Kidney tubule cell (primary cell): ENCODE results near the gene FBXO7.

Source experiments
- DNase-seq: peaks from one replicate; pipeline ENCODE4 v3.0.0-alpha.2; 2018; ENCODE audit warnings: low spot score

FBXO7 gene

DNA sequence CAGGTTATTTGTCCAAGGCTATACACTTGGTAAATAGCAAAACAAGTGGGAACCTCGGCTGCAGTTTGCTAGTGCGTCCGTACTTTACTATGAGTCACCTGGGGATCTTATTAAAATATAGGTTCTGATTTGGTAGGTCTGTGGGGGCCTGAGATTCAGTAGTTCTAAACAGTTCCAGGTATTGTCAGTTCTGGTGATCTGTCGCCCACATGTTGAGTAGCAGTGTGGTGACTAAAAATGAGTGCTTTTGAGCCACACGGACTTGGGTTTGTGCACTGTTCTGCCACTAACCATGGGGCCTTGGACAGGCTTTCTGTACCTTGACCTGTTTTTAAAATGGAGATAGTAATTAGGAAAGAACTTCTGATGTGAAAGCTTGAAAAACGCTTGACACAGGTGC lies 15.7 kb downstream of the FBXO7 start:
- DNase-seq: no peak

DNA sequence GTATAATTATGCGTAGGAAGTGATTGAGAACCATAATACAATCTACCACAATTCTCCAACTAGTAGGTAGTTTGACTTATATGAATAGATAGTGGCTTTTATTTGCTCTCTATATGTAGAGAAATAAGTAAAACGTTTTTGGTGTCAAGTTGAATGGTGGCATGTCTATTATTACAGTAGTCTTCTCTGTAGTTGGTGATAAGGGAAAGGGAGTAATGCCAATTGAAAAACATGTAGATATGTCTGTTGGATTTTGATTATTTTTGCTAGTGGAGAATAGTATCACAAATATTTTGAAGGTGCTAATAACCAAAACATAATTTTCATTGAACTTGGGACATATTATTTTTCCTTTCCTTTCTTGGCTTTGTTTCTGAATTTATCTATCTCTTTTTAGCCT lies 17.5 kb downstream of the FBXO7 start:
- no peak for DNase-seq

DNA sequence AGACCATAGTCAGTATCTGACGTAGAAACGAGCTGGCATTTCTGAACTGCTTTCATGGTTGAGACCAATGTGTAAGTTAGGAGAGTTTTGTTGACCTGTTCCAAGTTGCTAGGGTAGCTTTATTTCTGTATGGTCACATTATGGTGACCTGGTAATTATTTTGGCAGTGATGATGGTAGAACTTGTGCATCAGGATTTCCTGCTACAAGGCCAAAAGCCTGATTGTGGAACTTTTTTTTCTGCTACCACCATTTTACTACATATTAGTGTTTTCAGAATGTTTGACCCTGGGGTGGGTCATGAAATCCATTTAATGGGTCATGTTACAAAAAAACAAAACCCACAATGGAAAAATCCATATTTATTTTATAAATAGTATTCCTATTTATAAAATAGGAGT lies 18.9 kb downstream of the FBXO7 start:
- no peak for DNase-seq

DNA sequence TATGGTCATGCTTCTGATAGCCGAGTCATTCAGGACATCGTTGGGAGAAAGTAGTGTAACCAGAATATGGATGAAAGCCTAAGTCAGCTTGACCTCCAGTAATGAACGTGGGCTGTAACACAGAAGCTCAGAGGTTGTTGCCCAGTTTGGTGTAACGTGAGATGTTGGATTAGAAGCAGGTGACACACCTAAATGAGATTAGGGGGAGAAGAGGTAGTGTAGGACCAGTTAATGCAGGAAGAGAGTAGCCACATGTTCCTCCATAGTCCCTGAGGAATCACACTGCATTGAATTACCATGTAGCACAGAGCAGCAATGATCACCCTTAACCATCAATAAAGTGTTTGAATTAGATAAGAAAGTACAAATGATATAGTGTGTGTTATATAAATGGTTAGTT lies 20.4 kb downstream of the FBXO7 start:
- no peak for DNase-seq

DNA sequence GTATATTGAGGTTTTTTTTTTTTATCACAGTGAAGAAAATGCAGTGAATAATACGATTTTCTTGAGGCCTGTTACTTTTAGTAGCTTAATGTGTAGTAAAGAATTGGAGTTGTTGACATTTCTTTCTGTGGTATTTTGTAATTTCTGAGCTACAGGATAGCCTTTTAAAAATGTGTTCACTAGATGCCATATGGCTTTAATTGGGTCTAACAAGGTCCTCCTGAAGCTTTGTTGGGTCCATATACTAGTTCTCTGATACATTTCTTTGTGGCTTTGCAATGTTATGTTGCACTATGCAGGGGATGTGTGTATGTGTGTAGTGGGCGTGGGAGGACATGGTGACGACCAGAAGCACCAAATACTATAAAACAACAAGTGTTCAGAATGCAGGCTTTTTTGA lies 25.1 kb downstream of the FBXO7 start:
- DNase-seq: no peak

DNA sequence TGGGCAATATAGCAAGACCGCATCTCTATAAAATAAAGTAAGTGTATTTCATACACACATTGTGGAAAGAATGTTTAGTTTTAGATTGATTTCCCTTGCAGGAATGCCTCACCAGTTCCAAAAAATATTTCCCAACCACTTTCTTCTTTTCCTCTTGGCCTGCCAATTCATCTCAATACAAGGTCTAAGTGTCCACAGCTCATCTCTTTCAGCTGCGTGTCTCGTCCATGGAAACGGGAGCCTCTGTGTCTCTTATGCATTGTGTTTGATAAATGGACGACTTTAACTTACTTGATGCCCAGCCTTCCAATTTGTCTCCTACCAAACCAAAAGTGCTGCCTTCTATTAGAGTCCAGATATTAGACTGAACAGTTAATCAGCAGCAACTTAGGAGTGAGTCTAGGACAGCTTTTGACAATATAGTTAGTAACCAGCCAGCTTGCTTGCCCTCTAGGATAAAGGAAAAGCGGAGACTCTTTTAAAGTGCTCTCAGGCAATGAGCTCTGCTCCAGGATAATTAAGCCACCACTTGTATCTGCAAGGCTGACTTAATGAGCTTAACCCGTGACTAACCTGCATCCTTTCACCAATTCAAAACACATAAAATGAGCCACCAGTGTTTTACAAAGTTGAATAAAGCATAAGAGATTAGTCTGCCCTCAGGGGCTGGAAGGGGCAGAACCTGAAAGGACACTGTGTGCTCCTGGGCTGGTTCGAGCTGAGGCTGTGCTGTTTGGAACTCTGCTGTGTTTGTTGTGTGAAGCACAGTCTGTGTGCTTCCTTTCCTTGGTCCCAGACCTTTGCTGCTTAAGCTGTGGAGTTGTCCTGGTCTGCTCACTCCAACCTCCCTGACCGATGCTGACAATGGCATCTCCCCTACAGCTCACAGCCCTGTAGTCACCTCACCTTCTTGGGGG lies 27.5 kb downstream of the FBXO7 start:
- DNase-seq: no peak

DNA sequence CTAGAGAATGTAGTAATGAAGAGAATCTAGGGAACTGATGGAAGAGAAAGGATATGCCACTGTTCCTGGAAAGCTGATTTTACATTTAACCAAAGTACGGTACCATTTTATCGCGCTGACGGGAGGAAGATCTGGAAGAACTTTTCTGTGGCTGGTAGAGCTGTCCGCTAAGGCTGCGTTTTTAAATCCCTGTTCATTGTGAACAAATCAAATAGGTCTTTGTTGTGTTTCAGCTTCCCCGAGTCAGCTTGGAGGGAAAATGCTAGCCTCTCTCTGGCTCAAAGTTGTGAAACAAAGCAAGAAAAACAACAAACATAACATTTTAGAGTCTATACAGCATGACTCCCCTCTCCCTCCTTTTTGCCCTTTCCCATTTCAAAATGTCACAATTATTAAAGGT lies 34.4 kb downstream of the FBXO7 start:
- no peak for DNase-seq

DNA sequence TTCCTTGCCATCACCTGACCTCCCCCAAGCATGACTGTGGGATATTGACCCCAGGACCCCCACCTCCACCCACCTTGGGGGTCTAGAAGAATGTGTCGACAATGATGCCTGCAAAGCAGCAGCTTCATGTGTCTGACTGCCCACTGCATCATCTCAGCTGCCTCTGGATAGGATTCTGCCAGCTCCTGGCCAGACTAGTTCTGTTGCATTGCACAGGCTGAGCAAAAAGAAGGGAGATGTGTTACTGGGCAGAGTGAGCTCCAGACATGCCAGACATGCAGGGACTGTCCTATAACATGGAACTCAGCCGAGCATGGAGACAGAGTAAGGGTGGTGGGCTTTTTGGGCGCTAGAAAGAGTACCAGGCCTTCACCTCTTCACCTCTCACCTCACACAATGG lies 36.7 kb downstream of the FBXO7 start:
- DNase-seq: no peak

DNA sequence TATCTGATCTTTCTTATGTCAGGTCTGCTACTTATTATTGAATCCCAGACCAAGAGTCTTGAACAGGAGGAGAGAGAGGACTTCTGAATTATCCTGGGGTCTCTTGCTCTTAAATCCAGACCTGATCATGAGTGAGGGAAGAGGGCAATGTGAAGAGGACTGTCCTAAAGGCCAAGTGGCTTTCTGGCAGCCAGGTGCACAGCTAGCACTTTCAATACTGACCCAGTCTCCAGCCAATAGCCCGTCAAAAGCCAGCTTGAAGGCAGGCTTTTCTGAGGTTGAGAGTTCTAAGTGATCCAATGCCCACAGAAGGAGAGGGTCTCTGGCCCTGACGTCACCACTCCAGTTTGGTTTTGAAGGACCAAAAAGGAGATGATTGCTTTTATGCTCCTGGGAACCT lies 37.2 kb downstream of the FBXO7 start:
- no peak for DNase-seq

DNA sequence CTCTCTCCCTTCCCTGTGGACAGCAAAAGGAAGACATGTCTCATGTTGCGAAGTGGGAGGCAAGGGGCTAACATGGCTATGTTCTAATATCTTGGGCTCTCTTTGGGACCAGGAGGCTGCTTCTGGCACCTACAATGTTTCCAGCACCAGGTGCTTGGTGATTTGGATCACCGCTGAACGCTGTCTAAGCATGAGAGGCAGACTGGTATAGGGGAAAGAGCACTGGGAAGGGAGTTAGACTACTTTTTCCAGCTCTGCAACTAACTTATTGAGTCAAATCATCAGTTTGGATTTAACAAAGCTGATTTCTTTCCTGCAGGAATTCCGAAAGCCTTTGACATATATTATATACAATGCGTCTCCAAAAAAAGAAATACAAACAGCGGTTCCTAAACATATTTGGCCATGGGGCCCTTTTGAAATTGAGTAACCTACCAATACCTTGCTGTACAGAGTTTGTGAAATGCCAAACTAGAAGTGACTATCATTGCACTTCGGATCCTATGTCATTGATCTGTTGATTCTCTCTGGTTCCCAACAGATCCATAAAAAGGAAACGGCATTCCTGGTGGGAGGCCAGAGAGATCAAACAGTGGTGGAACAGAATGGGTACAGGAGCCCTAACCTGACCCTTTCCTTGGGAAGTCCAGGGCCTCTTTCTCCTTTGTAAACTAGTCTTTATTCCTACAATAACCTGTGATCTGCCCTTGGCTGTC lies 37.8 kb downstream of the FBXO7 start:
- DNase-seq: no peak

DNA sequence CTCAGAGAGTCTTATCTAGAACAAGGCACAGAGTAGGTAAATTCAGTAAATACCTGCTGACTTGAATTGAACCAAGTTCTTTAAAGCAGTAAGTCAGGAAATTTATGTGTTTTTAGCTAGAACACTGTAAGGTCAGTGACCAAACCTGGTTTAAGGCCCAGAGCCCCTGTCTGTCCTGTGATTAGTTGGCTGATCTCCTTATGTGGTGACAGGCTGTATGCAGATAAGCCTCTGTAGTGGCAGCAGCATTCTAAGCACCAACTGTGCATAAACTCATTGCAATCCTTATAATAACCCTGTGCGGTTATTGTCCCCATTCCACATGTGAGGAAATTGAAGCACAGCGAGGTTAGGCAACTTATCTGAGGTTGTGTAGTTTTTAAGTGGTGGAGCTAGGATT lies 40.5 kb downstream of the FBXO7 start:
- DNase-seq: no peak

DNA sequence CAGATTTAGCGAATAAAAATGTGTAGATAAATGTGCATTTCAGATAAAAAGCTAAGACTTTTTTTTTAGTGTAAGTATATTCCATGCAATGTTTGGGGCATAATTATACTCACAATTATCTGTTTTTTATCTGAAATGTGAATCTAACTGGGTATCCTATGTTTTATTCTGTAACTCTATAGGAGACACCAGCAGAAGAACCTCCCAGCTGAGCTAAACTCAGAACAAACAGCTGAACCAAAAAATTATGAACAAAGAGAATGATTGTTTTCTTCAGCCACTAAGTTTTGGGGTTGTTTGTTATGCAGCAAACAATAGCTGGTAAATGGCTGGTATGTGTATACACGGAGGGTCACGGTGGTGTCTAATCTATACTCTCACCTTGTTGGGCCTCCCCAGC lies 42.9 kb downstream of the FBXO7 start:
- no peak for DNase-seq

DNA sequence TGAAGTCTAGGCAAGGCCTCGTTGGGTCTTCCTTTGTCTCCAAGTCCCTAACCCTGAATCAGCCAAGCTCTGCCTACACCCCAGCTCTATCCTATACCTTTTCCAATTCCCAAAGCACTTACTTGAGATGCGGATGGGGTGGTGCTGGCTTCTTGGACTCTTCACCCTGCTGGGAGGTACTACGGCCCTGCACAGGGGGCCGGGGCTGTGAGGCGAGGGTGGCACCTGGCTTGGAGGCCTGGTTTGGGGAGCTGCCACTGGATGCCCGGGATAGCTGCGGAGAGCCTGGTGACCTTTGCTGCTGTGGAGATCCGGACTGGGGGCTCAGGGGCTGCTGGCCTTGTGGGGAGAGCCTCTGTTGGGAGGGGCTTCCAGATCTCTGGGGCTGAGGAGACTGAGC lies 43.3 kb downstream of the FBXO7 start:
- no peak for DNase-seq

DNA sequence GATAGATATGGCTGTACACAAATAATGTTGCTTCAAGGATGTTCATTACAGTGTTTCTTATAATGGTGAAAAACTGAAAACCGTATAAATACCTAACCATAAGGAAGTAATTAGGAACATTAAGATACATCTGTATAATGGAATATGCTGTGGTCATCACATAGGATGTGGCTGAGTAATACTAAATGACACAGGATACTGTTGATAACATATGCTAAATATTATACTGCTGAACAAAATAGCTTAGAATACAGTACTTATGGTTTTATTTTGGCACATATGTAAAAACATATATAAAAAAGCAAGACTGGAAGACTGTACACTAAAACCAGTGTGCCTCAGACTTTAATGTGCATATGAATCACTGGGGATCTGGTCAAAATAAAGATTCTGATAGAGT lies 43.8 kb downstream of the FBXO7 start:
- no peak for DNase-seq

DNA sequence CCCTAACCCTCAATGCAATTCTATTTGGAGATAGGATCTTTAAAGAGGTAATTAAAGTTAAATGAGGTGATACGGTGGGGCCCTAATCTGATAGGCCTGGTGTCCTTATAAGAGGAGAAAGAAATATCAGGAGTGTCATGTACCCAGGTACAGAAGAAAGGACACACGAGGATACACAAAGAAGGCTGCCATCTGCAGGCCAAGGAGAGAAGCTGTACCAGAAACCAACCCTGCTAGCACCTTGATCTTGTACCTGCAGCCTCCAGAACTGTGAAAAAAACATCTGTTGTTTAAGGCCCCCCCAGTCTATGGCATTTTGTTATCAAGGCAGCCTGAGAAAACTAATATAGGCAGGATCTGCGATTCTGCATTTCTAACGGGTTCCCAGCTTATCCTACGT lies 44.2 kb downstream of the FBXO7 start:
- DNase-seq: no peak

DNA sequence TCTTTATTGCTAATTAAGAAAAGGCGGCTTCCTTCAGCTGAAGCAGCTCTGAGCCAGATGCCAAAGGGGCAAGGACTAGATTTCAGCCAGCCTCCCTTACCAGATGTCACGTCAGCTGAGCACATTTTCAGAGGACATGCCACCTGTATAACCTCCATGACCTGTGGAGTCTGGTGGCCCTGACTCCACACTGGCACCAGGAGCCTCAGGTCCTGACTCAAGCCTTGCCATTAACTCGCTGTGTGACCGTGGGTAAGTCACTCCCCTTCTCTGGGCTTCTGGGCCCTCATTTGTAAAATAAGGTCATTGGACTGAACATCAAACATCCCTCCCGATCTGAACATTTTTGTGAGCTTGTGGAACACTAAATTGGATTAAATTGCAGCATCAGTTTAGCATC lies 46.0 kb downstream of the FBXO7 start:
- no peak for DNase-seq

DNA sequence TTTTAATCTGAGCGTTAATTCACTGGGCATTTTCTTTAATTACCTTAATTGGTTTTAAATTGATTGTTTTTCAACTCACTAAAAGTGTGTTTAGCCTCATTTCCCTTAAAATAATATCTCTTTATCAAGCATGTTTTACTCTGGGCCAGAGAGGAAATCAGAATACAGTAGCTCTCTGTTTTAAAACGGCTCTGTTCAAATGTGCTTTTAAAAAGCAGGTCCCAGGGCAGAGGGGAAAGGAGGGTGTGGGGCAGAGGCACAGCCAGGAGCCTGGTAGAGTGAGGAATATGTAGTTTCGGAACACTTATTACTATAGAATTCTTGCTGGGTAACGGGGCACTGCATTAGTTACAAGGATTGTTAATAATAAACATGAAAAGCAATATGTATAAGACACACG lies 47.6 kb downstream of the FBXO7 start:
- no peak for DNase-seq

DNA sequence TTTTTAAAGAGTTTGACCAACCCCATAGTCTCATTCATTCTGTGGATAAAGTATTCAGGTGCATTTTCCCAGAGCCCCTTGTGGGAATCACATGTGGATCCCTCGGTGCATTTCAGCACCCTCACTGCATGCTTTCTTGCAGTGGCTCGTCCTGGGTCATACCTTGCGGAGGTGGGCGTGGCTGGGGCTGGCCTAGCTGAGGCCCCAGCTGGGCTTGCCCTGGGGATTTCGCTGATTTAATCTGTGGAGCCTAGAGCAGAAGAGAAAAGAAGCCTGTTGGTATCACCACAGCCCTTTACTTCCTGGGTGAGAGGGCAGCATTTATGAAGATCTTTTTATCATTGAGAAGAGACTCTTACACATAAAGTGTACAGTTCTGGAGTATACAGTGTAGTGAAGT lies 53.1 kb downstream of the FBXO7 start:
- no peak for DNase-seq

DNA sequence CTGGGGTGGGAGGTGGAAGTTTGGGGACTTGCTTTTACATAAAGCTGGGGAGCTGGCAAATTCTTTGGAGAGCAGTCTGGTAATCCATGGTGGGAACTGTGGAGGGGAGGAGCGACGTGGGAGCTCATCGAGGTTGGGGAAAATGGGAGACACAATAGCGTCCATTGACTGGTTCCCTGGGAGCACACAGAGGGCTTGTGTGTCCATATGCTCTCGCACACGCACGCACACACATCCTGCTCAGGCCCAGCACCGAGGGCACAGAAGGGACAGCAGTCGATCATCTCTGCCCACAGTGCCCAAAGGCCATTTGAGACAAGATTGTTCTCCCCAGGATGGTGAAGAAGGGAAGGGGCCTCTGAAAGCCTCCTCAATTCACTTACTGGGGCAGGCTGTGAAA lies 53.7 kb downstream of the FBXO7 start:
- no peak for DNase-seq

DNA sequence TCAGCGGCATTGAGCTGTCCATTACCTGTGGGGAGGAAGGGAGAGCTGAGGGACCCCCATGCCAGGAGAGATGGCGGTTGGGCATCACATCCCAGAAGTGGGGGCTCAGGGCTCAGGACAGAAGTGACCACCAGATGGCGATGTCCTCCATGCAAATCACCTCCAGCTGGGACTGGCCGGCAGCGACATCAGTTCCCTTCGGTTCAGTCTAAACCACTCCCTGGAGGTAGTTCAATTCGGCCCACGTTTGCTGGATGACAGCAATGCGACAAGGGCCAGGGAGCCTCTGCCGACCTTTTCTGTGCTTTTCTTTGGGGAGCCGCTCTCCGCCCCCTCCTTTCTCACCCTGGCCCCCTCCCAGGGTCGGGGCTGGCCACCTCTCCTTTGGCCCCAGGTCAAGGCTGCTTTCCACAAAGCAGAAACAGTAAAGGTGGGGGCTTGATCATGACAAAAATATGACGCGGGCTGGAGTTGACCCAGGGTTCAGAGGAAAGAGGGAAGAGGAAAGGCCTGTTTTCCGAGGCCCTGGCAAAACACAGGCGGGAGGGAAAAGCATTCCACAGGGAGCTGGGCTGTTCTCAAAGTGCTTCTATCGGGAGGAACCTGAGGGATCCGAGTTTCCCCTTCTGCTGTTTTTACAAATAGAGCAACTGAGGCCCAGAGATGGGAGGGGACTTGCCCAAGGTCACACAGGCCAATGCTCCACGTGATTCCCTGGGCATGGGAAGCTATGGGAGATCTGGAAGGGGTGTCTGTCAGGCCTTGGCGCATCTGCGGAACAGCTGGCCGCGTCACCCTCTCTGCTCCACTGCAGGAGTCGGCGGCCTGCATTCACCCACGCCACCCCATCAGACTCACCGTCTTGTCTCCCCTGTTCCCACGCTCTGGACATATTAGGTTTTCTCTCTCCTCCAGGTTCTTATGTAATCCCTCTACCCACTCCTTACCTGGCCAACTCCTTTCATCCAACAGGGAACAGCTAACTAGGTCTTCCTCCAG lies 54.7 kb downstream of the FBXO7 start:
- DNase-seq: peak; percentile 76

DNA sequence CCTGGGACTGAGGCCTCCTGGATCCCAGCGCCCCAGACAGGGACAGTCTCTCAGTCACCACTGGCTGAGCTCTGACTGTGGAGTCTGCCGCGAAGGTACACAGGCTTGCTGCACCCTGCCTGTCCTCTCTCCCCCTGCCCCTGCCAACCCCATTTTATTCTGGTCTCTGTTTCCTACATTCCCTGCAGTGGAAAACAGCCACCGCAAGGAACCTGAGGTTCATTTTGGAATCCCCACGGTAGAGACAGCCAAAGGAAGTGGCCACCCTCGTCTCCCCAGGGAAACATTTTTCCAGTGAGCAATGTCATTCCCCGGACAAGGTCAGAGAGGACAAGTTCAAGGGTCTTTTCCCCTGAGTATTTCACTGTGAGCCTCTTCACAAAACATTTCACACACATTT lies 56.6 kb downstream of the FBXO7 start:
- DNase-seq: no peak
